KG1 (cell line): ENCODE data around the gene ABCA9.
"Not testable (repeated sequence)": the region's sequence is repeated elsewhere in the genome, so short reads cannot be mapped to it uniquely, and the experiment has no call there.

Experiments
- DNase-seq: peaks from one replicate; lab custom pipeline; 2025; lab: John Stamatoyannopoulos, UW

ABCA9 gene

GRCh38 chr17:69018687-69019086 lies 42.0 kb downstream of the ABCA9 start:
- DNase-seq = no peak

DNA sequence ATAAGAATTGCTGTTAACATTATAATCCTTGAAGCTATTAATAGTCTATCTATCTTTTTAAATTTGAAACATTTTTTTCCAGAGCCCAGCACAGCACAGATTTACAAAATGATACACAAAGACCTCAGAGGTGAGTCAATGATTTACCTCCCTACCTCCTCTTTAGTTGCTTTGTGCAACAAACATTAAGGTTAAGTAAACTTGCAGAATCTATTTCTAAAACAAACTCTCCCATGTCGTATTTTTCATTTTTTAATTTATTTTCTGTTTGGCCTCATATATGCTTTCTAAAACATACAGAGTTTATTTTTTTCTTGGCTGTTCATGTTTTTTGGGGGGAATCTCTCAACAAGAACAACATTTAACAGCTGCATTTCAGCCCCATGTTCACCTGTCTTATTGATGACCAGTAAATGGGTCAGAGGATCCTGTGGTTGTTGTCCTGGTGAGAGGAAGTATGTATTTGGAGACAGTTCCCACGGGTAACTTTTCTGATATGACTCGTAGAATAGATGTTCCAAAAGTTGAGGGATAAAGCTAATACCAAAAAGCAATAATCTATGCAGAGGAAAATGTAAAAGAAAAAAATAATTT lies 42.6 kb downstream of the ABCA9 start:
- no peak for DNase-seq

DNA sequence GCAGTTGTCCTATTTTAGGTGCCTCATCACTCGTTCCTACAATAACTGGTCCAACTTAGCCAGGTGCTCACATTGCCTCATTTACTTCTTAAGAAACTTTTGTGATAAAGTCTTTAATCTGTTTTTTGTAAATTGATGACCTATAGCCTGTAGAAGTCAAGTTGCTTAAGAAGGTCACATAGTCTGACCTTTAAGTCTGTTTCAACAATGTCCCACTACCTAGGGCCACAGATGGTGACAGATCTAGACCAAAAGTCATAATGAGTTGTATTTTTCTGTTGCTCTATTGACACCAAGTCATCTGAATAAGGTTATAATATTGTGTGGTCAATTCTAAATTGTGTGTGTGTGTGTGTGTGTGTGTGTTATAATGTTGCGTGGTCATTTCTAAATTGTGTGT lies 45.1 kb downstream of the ABCA9 start:
- DNase-seq = no peak

- DNase-seq = no peak
Measured at GRCh38 chr17:69012895-69013805, 47.6 kb downstream of the ABCA9 start.

- DNase-seq = no peak
Measured at GRCh38 chr17:69009930-69010329, 50.8 kb downstream of the ABCA9 start.

DNA sequence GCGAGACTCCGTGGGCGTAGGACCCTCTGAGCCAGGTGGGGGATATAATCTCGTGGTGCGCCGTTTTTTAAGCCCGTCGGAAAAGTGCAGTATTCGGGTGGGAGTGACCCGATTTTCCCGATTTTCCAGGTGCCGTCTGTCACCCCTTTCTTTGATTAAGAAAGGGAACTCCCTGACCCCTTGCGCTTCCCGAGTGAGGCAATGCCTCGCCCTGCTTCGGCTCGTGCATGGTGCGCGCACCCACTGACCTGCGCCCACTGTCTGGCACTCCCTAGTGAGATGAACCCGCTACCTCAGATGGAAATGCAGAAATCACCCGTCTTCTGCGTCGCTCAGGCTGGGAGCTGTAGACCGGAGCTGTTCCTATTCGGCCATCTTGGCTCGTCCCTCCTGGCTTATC lies 56.0 kb downstream of the ABCA9 start:
- DNase-seq = not testable (repeated sequence)

DNA sequence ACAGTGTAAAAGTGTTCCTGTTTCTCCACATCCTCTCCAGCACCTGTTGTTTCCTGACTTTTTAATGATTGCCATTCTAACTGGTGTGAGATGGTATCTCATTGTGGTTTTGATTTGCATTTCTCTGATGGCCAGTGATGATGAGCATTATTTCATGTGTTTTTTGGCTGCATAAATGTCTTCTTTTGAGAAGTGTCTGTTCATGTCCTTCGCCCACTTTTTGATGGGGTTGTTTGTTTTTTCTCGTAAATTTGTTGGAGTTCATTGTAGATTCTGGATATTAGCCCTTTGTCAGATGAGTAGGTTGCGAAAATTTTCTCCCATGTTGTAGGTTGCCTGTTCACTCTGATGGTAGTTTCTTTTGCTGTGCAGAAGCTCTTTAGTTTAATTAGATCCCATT lies 61.0 kb downstream of the ABCA9 start:
- DNase-seq = not testable (repeated sequence)

DNA sequence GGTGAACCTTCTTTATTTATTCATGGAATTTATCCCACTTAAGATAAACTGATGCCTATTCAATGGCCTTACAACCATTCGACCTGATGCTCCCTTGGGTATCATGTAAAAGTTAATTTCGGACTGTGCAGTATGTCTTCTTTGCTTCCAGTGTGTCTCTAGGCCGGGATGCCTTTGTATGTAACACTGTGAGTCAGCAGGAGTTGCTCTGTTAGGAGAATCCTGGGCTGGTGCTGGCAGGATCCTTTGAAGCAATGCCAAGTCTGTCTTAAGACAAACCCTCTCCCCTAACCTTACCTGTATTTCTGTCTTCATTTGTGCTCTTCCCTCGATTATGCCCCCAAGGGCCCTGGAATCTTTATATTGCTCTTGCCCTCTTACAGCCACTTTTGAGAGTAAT lies 67.6 kb downstream of the ABCA9 start:
- no peak for DNase-seq

GRCh38 chr17:68987966-68988365 lies 72.8 kb downstream of the ABCA9 start:
- DNase-seq = no peak

- no peak for DNase-seq
Measured at GRCh38 chr17:68981288-68981687, 79.4 kb downstream of the ABCA9 start.

- DNase-seq = no peak
Measured at GRCh38 chr17:68973098-68973846, 87.5 kb downstream of the ABCA9 start.

DNA sequence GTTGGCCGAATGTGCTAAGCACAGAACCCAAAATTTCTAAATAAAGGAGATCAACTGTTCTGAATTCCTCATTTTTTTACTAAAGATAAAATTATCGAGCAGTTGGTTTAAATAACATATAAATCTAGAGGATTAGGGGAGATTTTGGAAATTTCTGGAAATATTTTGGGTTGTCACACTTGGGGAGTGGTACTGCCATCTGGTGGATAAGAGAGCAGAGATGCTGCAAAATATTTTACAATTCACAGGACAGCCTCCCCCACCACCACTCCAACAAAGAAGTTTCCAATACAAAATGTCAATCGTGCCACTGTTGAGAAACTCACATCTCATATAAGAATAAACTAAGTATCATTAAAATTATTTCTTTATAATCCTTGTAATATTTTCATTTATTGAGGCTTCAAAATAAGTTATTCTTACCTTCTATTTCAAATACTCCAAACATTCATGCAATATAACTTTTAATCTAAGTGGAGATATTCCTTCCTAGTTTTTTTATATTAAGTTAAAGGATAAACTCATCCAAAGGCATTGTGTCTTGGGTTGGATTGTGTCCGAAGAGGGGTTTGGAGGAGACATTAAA lies 88.5 kb downstream of the ABCA9 start:
- DNase-seq = no peak

DNA sequence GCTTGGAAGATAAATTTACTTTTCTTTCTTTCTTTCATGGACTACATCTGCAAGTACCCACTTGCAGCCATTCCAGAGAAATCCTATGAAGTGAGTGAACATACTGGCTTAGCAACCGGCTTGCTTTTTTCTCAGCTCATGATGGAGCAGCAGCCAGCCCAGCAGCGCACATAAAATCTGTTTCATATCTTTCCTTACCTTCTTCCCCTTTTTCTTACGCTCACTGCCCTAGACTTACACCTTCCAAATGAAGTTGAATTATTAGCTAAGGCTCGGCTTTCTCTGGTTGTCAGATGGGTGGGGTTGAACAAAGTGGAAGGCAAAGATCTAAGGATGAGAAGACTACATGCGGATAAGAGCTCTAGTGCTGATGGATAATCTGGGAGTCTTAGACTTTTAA lies 91.6 kb downstream of the ABCA9 start:
- DNase-seq = no peak

DNA sequence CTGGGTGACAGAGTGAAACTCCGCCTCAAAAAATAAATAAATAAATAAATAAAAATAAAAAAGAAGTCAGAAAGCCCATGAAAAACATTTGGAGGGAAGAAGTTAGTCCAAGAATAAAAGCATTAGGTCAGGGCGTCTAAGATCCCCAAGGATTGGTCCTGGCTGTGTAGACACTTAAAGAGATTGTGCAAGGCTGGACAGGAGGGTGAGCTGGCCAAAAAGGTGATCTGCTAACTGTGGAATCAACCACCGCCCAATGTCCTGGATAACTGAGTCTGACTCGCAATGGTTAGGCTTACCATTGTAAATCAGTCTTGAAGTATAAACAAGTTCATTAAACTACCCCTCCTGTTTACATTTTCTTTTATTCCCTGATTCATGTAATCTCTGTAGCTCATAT lies 96.8 kb downstream of the ABCA9 start:
- no peak for DNase-seq

- DNase-seq = no peak
Measured at GRCh38 chr17:68961214-68961882, 99.4 kb downstream of the ABCA9 start.

DNA sequence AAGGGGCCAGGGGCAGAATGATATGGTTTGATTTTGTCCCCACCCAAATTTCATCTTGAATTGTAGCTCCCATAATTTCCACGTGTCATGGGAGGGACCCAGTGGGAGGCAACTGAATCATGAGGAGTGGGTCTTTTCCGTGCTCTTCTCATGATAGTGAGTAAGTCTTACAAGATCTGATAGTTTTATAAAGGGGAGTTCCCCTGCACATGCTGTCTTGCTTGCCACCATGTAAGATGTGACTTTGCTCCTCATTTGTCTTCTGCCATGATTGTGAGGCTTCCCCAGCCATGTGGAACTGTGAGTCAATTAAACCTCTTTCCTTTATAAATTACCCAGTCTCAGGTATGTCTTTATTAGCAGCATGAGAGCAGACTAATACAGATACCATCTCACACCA lies 101.6 kb downstream of the ABCA9 start:
- DNase-seq = not testable (repeated sequence)

DNA sequence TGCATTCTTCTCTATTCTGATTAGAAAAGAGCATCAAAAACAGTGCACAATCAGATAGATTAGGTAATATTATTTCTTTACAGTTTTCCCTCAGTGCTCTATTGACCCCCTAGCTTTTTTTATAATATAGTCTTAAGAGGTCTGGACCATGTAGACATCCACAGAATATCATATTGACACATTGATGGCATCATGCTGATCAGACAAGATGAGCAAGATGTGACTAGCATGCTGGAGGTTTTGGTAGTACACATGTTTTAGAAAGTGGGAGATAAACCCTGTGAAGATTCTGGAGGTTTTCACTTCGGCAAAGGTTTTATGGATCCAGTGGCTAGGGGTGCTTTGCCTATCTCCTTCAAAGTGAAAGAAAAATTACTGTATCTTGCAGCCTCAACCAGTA lies 102.8 kb downstream of the ABCA9 start:
- DNase-seq = no peak

- DNase-seq = no peak
Measured at GRCh38 chr17:68955181-68955841, 105.4 kb downstream of the ABCA9 start, which contains the start of gene ABCA8. ABCA8 (minus strand) TSS chr17:68955392; CDS start chr17:68942034, 13,358 bp downstream.

DNA sequence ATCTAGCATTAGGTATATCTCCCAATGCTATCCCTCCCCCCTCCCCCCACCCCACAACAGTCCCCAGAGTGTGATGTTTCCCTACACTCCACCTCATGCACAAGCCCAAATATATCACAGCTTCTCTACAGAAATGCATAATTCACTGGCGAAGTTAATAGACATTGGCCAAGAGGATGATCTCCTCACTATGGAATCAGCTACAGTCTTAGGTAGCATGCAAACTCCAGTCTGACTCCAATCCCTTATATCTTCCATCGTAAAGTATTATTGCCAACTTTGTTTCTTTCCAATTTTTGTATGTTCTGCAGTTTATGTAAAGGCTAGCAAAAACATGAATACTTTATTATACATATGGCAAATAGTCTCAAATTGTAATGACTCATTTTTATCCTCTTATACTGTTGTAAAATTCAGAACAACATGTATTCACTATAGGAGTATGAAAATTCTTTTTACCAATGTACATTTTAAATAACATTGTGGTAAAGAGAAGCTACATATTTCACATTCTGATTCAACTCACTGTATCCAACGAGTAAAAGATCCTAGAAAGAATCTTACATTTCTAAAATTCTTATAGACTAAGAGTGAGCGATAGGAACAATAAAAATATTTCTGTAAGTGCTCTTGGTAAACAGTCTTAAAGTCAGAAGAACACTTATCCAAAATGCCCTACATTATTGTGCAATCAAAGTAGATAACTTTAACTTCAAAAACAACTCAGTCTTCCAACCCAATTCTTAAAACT lies 106.4 kb downstream of the ABCA9 start:
- DNase-seq = no peak

GRCh38 chr17:68953340-68953997 lies 107.3 kb downstream of the ABCA9 start:
- DNase-seq = no peak
